IMR-90 (cell line): Measurements from ENCODE around the gene H2BW2. TPM values are rescaled to one million over a fixed set of nuclear protein-coding genes. Genes with fewer than 3 reads are reported as not detected.

Source experiments
- ATAC-seq: fragments of 200-7000 bp; cut with Tn5 transposase; 2 replicates; pipeline ENCODE4 v1.9.1; 2020; ENCODE audit warnings: low read depth, mild to moderate bottlenecking, moderate library complexity
- BruUV-seq: library from RNA; stranded (reverse); fragments of 400-500 nt; replicated peaks from 2 replicates; lab custom pipeline; 2021; lab: Mats Ljungman, UMichigan
- CTCF ChIA-PET: fragments of 300-600 bp; formaldehyde crosslinking; extraction: SDS; loops from one replicate; lab custom pipeline; 2021; ENCODE audit warnings: antibody characterized with exemption; lab: Yijun Ruan, JAX
- POLR2A ChIA-PET: fragments of 300-600 bp; sonication (Branson Sonifier 250); formaldehyde crosslinking; loops from one replicate; lab custom pipeline; 2022; ENCODE audit warnings: antibody characterized with exemption; ENCODE audit not compliant: unreplicated experiment; lab: Charles Lee
- DNase-seq: peaks from one replicate; pipeline ENCODE4 v3.0.0; 2013
- H2AFZ ChIP-seq: replicated peaks from 2 replicates; pipeline ENCODE3; 2013; ENCODE audit warnings: low read length, mild to moderate bottlenecking; ENCODE audit not compliant: poor library complexity
- H2AK5ac ChIP-seq: 2 replicates; pipeline ENCODE4 v1.6.1; 2013; ENCODE audit warnings: low read depth, low read length, inconsistent platforms
- H2AK9ac ChIP-seq: replicated peaks from 2 replicates; pipeline ENCODE3; 2013; ENCODE audit warnings: mild to moderate bottlenecking, low read depth, low read length, moderate library complexity; ENCODE audit not compliant: poor library complexity
- H2BK120ac ChIP-seq: 2 replicates; pipeline ENCODE4 v1.6.1; 2013; ENCODE audit warnings: low read depth, low read length, inconsistent platforms
- H2BK15ac ChIP-seq: 3 replicates; pipeline ENCODE4 v1.6.1; 2013; ENCODE audit warnings: low read depth, low read length, inconsistent platforms
- H2BK20ac ChIP-seq: 2 replicates; pipeline ENCODE4 v1.6.1; 2013; ENCODE audit warnings: low read depth, mild to moderate bottlenecking, inconsistent platforms, low read length, moderate library complexity
- H2BK5ac ChIP-seq: 2 replicates; pipeline ENCODE4 v1.6.1; 2013; ENCODE audit warnings: mild to moderate bottlenecking, low read depth, low read length, inconsistent platforms; ENCODE audit not compliant: poor library complexity, severe bottlenecking
- H3K14ac ChIP-seq: replicated peaks from 2 replicates; pipeline ENCODE4 v1.6.1; 2013; ENCODE audit warnings: low read depth, low read length, inconsistent platforms
- H3K18ac ChIP-seq: 2 replicates; pipeline ENCODE4 v1.6.1; 2013; ENCODE audit warnings: low read depth, low read length, control low read depth
- H3K23ac ChIP-seq: 2 replicates; pipeline ENCODE4 v1.6.1; 2013; ENCODE audit warnings: low read depth, low read length, inconsistent platforms
- H3K27ac ChIP-seq: 2 replicates; pipeline ENCODE4 v1.5.1; 2013; ENCODE audit warnings: mild to moderate bottlenecking, control low read depth, low read length; ENCODE audit not compliant: insufficient read depth
- H3K27me3 ChIP-seq: 2 replicates; pipeline ENCODE4 v1.6.1; 2013; ENCODE audit warnings: low read length; ENCODE audit not compliant: control insufficient read depth, insufficient read depth
- H3K36me3 ChIP-seq: 2 replicates; pipeline ENCODE4 v1.6.1; 2013; ENCODE audit warnings: low read length, mixed read lengths; ENCODE audit not compliant: control insufficient read depth, insufficient read depth
- H3K4ac ChIP-seq: 2 replicates; pipeline ENCODE4 v1.6.1; 2013; ENCODE audit warnings: low read depth, low read length, inconsistent platforms
- H3K4me1 ChIP-seq: 2 replicates; pipeline ENCODE4 v1.6.1; 2013; ENCODE audit warnings: low read length, mixed read lengths; ENCODE audit not compliant: control insufficient read depth, insufficient read depth
- H3K4me2 ChIP-seq: 2 replicates; pipeline ENCODE4 v1.6.1; 2013; ENCODE audit warnings: low read depth, mild to moderate bottlenecking, control low read depth, low read length, moderate library complexity
- H3K4me3 ChIP-seq: 2 replicates; pipeline ENCODE4 v1.5.1; 2013; ENCODE audit warnings: low read depth, mild to moderate bottlenecking, control low read depth, low read length, moderate library complexity; ENCODE audit not compliant: insufficient read depth
- H3K56ac ChIP-seq: 2 replicates; pipeline ENCODE4 v1.6.1; 2013; ENCODE audit warnings: low read length, inconsistent platforms; ENCODE audit not compliant: insufficient read depth; ENCODE audit errors: extremely low read depth
- H3K79me1 ChIP-seq, 2 experiments: 2 replicates each; pipeline ENCODE4 v1.6.1; 2013; ENCODE audit warnings: low read length in 2 of 2, inconsistent platforms in 1 of 2, low read depth in 1 of 2
- H3K9ac ChIP-seq: 2 replicates; pipeline ENCODE4 v1.6.1; 2013; ENCODE audit warnings: low read depth, low read length, control low read depth
- H3K9me1 ChIP-seq: 2 replicates; pipeline ENCODE4 v1.6.1; 2013; ENCODE audit warnings: low read length, inconsistent platforms; ENCODE audit not compliant: insufficient read depth
- H3K9me3 ChIP-seq: 2 replicates; pipeline ENCODE4 v1.6.1; 2013; ENCODE audit warnings: low read length; ENCODE audit not compliant: control insufficient read depth, insufficient read depth
- H4K20me1 ChIP-seq: 2 replicates; pipeline ENCODE4 v1.6.1; 2013; ENCODE audit warnings: low read length, inconsistent platforms; ENCODE audit not compliant: insufficient read depth
- H4K5ac ChIP-seq: 2 replicates; pipeline ENCODE4 v1.6.1; 2013; ENCODE audit warnings: mild to moderate bottlenecking, low read depth, low read length, control low read depth
- H4K8ac ChIP-seq, 2 experiments: 2 replicates each; pipeline ENCODE4 v1.6.1; 2013; ENCODE audit warnings: low read depth in 2 of 2, low read length in 2 of 2, control low read depth in 1 of 2, inconsistent platforms in 1 of 2
- H4K91ac ChIP-seq: 2 replicates; pipeline ENCODE4 v1.6.1; 2013; ENCODE audit warnings: low read depth, low read length, inconsistent platforms; ENCODE audit not compliant: insufficient read depth
- BHLHE40 ChIP-seq: fragments of 150-350 bp; IDR thresholded peaks from 2 replicates; pipeline ENCODE4 v1.6.1; 2016; ENCODE audit warnings: mild to moderate bottlenecking, low read depth, low read length
- CHD1 ChIP-seq: IDR thresholded peaks from 2 replicates; pipeline ENCODE4 v1.6.1; 2012; ENCODE audit warnings: low read depth, low read length, improper control_type of control experiment
- MXI1 ChIP-seq: IDR thresholded peaks from 2 replicates; pipeline ENCODE4 v1.6.1; 2012; ENCODE audit warnings: low read depth, mild to moderate bottlenecking, low read length, moderate library complexity, borderline replicate concordance
- RAD21 ChIP-seq: IDR thresholded peaks from 2 replicates; pipeline ENCODE4 v1.6.1; 2012; ENCODE audit warnings: low read length, improper control_type of control experiment
- WGBS, 2 experiments: methylation state at CpG; one replicate each; pipeline versions ENCODE4 v1.1.5 to v1.1.7; 2013; ENCODE audit warnings: missing lambda C conversion rate in 2 of 2; ENCODE audit not compliant: insufficient read length in 1 of 2; ENCODE audit errors: extremely low coverage in 2 of 2; 5-methylcytosine and 5-hydroxymethylcytosine counted together
- dilution Hi-C: fragments of 300-500 bp; cut with HindIII; formaldehyde crosslinking; loops from one replicate; pipeline ENCODE4 v1.14.3; 2018; ENCODE audit warnings: low sequenced_read_pairs; ENCODE audit not compliant: unreplicated experiment
- in situ Hi-C: fragments of 300-500 bp; cut with MboI; formaldehyde crosslinking; loops from 3 replicates; pipeline ENCODE4 v1.14.3; 2019; ENCODE audit warnings: low sequenced_read_pairs, inconsistent platforms, mixed read lengths
- intact Hi-C: fragments of 100-400 bp; cut with micrococcal nuclease; formaldehyde crosslinking; loops from 2 replicates; pipeline ENCODE4 v1.10.0; 2022
- polyA plus RNA-seq, 3 experiments: library from polyadenylated mRNA; depleted of rRNA; stranded (reverse); fragments of >200 nt; gene quantifications; 2 replicates each; pipeline ENCODE4 v1.2.3, GENCODE V29; 2012; ENCODE audit warnings: low replicate concordance in 1 of 3
- total RNA-seq: library from RNA; depleted of rRNA; stranded (reverse); fragments of >200 nt; gene quantifications from 2 replicates; pipeline ENCODE4 v1.2.3, GENCODE V29; 2012

H2BW2 gene
- total and polyA plus RNA-seq, 2 of the 4 experiments (the other 2 are of a cell fraction) = not detected

- TF ChIP-seq CHD1 = no peak
- no peak for TF ChIP-seq RAD21
- TF ChIP-seq BHLHE40 = no peak
- no peak for TF ChIP-seq MXI1
- no peak overlapping the region for H3K23ac ChIP-seq
- ATAC-seq (no peak), DNase-seq (no peak)
- dilution Hi-C loops (no loop called here), intact Hi-C loops (no loop called here), in situ Hi-C loops (no loop called here)
- H3K4me1 ChIP-seq = no peaks in the 10 kb centered on the region
- no peak overlapping the region for H2BK20ac ChIP-seq
- no peak overlapping the region for H2AK5ac ChIP-seq
- H2BK120ac ChIP-seq = no peak overlapping the region
- H2BK5ac ChIP-seq = no peak overlapping the region
- POLR2A ChIA-PET = no interaction called here
- H3K9ac ChIP-seq = no peak overlapping the region
- H3K27ac ChIP-seq = no peak overlapping the region
- WGBS, 2 experiments = 77% methylated on average over 20 of the region's 24 CpGs; no CpG with 5 or more reads in 1 of the 2 experiments
- H4K8ac ChIP-seq = no peak overlapping the region
- H3K4ac ChIP-seq = no peak overlapping the region
- no peak overlapping the region for H4K91ac ChIP-seq
- H3K36me3 ChIP-seq = no peaks in the 10 kb centered on the region
- CTCF ChIA-PET = no interaction called here
- no peak overlapping the region for H3K4me2 ChIP-seq
- no peaks in the 10 kb centered on the region for H3K79me1 ChIP-seq
- H2AK9ac ChIP-seq = no peak overlapping the region
- H3K4me3 ChIP-seq = no peak overlapping the region
- no peak overlapping the region for H3K18ac ChIP-seq
- BruUV-seq = no TSS peak
- no peak overlapping the region for H4K5ac ChIP-seq
- H3K9me1 ChIP-seq = no peaks in the 10 kb centered on the region
- peaks cover 2% of the 10 kb centered on the region; the same call in 1 of the 2 replicates for H3K9me3 ChIP-seq
- H3K56ac ChIP-seq = no peak overlapping the region
- H2BK15ac ChIP-seq = no peak overlapping the region
- H2AFZ ChIP-seq = no peak overlapping the region
- H3K14ac ChIP-seq = no peak overlapping the region
- H3K27me3 ChIP-seq = peaks cover 5% of the 10 kb centered on the region
- H4K20me1 ChIP-seq = no peaks in the 10 kb centered on the region
Observed at GRCh38 chrX:104013158-104013557, 26.6 kb upstream of the H2BW2 start.
